IMR-90 (cell line): ENCODE measurements around the gene EDIL3. TPM values are rescaled to one million over a fixed set of nuclear protein-coding genes. Genes with fewer than 3 reads are reported as not detected.

Experiments used
- BHLHE40 ChIP-seq: fragments of 150-350 bp; IDR thresholded peaks from 2 replicates; pipeline ENCODE4 v1.6.1; 2016; ENCODE audit warnings: mild to moderate bottlenecking, low read depth, low read length
- CEBPB ChIP-seq: IDR thresholded peaks from 2 replicates; pipeline ENCODE4 v1.6.1; 2012; ENCODE audit warnings: low read depth, low read length, improper control_type of control experiment
- CHD1 ChIP-seq: IDR thresholded peaks from 2 replicates; pipeline ENCODE4 v1.6.1; 2012; ENCODE audit warnings: low read depth, low read length, improper control_type of control experiment
- FOS ChIP-seq: fragments of 150-350 bp; IDR thresholded peaks from 2 replicates; pipeline ENCODE4 v1.6.1; 2016; ENCODE audit warnings: low read depth, low read length
- MAFK ChIP-seq: IDR thresholded peaks from 2 replicates; pipeline ENCODE4 v1.6.1; 2012; ENCODE audit warnings: low read depth, low read length, improper control_type of control experiment
- POLR2A ChIP-seq: IDR thresholded peaks from 2 replicates; pipeline ENCODE4 v1.6.1; 2012; ENCODE audit warnings: mild to moderate bottlenecking, low read depth, low read length
- RAD21 ChIP-seq: IDR thresholded peaks from 2 replicates; pipeline ENCODE4 v1.6.1; 2012; ENCODE audit warnings: low read length, improper control_type of control experiment
- polyA plus RNA-seq, 3 experiments: library from polyadenylated mRNA; depleted of rRNA; stranded (reverse); fragments of >200 nt; gene quantifications; 2 replicates each; pipeline ENCODE4 v1.2.3, GENCODE V29; 2012; ENCODE audit warnings: low replicate concordance in 1 of 3
- total RNA-seq: library from RNA; depleted of rRNA; stranded (reverse); fragments of >200 nt; gene quantifications from 2 replicates; pipeline ENCODE4 v1.2.3, GENCODE V29; 2012
- TF ChIP-seq, protein P1 (sequence below): conservative IDR thresholded peaks from 2 replicates; pipeline ENCODE4 v1.5.1; 2012; ENCODE audit warnings: mild to moderate bottlenecking, low read depth, low read length, improper control_type of control experiment

Gene EDIL3
- total and polyA plus RNA-seq, 2 of the 4 experiments (the other 2 are of a cell fraction): 55.5 to 82.8 TPM

DNA sequence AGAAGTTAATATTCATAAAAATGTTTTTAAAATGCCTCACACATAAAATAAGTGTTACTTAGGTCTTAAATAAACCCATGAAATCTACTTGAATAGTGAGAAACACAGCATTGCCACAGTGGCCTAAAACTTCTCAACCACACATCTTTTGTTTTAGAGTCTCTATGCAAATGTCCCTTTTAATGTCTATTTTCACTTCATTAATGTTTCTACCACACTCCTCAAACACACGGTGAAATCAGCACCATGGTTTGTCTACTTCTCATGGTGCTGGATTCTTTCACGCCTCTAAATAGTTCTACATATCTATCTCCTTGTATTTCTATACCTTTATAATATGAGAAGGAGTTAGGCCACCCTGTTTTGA lies 111.2 kb downstream of the EDIL3 start (continued):
- TF ChIP-seq, protein P1, sequence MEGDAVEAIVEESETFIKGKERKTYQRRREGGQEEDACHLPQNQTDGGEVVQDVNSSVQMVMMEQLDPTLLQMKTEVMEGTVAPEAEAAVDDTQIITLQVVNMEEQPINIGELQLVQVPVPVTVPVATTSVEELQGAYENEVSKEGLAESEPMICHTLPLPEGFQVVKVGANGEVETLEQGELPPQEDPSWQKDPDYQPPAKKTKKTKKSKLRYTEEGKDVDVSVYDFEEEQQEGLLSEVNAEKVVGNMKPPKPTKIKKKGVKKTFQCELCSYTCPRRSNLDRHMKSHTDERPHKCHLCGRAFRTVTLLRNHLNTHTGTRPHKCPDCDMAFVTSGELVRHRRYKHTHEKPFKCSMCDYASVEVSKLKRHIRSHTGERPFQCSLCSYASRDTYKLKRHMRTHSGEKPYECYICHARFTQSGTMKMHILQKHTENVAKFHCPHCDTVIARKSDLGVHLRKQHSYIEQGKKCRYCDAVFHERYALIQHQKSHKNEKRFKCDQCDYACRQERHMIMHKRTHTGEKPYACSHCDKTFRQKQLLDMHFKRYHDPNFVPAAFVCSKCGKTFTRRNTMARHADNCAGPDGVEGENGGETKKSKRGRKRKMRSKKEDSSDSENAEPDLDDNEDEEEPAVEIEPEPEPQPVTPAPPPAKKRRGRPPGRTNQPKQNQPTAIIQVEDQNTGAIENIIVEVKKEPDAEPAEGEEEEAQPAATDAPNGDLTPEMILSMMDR: no peak
- TF ChIP-seq RAD21 (no peak), FOS (no peak), BHLHE40 (no peak), MAFK (no peak), CEBPB (no peak), POLR2A (no peak), CHD1 (no peak)
